Measurements from ENCODE around the gene GDI1.
"Not testable (repeated sequence)": the region's sequence is repeated elsewhere in the genome, so short reads cannot be mapped to it uniquely, and the experiment has no call there.

The GDI1 gene

GRCh38 chrX:154436983-154437752 is at the start of gene GDI1:
Gene GDI1, plus strand, starts transcription at chrX:154437154. Its CDS starts 101 bp downstream, at chrX:154437255.
- Histone ChIP-seq H3K4me1 (ENCODE audit: control insufficient read depth, insufficient read depth, low read length) (no peaks in the 10 kb centered on the region), H3K36me3 (ENCODE audit: control insufficient read depth, insufficient read depth, low read length) (peaks cover 25% of the 10 kb centered on the region), H3K9me3 (ENCODE audit: control insufficient read depth, insufficient read depth, low read length) (no peaks in the 10 kb centered on the region), H3K27me3 (ENCODE audit: control insufficient read depth, insufficient read depth, low read length) (no peaks in the 10 kb centered on the region), H3K4me3 (ENCODE audit: low read length) (peak within 1 kb of the TSS; percentile 97; the same call in 1 of the 2 replicates), H3K27ac (ENCODE audit: low read length) (no peak within 1 kb of the TSS)
- WGBS (ENCODE audit: insufficient coverage, insufficient read length), result no CpG with 5 or more reads among the region's 93 CpGs
- DNase-seq (ENCODE audit: low read depth, low spot score), result no peak

GRCh38 chrX:154388094-154388493 is 48.9 kb upstream of the GDI1 start:
- not testable (repeated sequence) for H3K4me1 ChIP-seq (ENCODE audit: control insufficient read depth, insufficient read depth, low read length); H3K9me3 ChIP-seq (ENCODE audit: control insufficient read depth, insufficient read depth, low read length); H3K36me3 ChIP-seq (ENCODE audit: control insufficient read depth, insufficient read depth, low read length); H3K27me3 ChIP-seq (ENCODE audit: control insufficient read depth, insufficient read depth, low read length); DNase-seq (ENCODE audit: low read depth, low spot score); H3K4me3 ChIP-seq (ENCODE audit: low read length); H3K27ac ChIP-seq (ENCODE audit: low read length)
- no CpG with 5 or more reads among the region's 20 CpGs for WGBS (ENCODE audit: insufficient coverage, insufficient read length)

- not testable (repeated sequence) for H3K27ac ChIP-seq (ENCODE audit: low read length); H3K4me3 ChIP-seq (ENCODE audit: low read length); H3K9me3 ChIP-seq (ENCODE audit: control insufficient read depth, insufficient read depth, low read length); H3K27me3 ChIP-seq (ENCODE audit: control insufficient read depth, insufficient read depth, low read length); H3K4me1 ChIP-seq (ENCODE audit: control insufficient read depth, insufficient read depth, low read length); H3K36me3 ChIP-seq (ENCODE audit: control insufficient read depth, insufficient read depth, low read length); DNase-seq (ENCODE audit: low read depth, low spot score)
- WGBS (ENCODE audit: insufficient coverage, insufficient read length), result no CpG with 5 or more reads among the region's 16 CpGs
These were observed 48.3 kb upstream of the GDI1 start for GRCh38 chrX:154388649-154389048.

GRCh38 chrX:154389812-154390747 is 46.9 kb upstream of the GDI1 start:
- not testable (repeated sequence) for H3K36me3 ChIP-seq (ENCODE audit: control insufficient read depth, insufficient read depth, low read length); H3K4me1 ChIP-seq (ENCODE audit: control insufficient read depth, insufficient read depth, low read length); H3K27ac ChIP-seq (ENCODE audit: low read length); H3K9me3 ChIP-seq (ENCODE audit: control insufficient read depth, insufficient read depth, low read length); DNase-seq (ENCODE audit: low read depth, low spot score); H3K27me3 ChIP-seq (ENCODE audit: control insufficient read depth, insufficient read depth, low read length); H3K4me3 ChIP-seq (ENCODE audit: low read length)
- WGBS (ENCODE audit: insufficient coverage, insufficient read length), result no CpG with 5 or more reads among the region's 121 CpGs

- H3K4me3 ChIP-seq (ENCODE audit: low read length); H3K4me1 ChIP-seq (ENCODE audit: control insufficient read depth, insufficient read depth, low read length); H3K27me3 ChIP-seq (ENCODE audit: control insufficient read depth, insufficient read depth, low read length); DNase-seq (ENCODE audit: low read depth, low spot score); H3K27ac ChIP-seq (ENCODE audit: low read length); H3K9me3 ChIP-seq (ENCODE audit: control insufficient read depth, insufficient read depth, low read length): not testable (repeated sequence)
- peaks cover 23% of the 10 kb centered on the region; the same call in 1 of the 2 replicates for H3K36me3 ChIP-seq (ENCODE audit: control insufficient read depth, insufficient read depth, low read length)
- WGBS (ENCODE audit: insufficient coverage, insufficient read length), result no CpG with 5 or more reads among the region's 17 CpGs
These were observed 40.6 kb upstream of the GDI1 start for GRCh38 chrX:154396363-154396762.

GRCh38 chrX:154396973-154397887 is 39.7 kb upstream of the GDI1 start:
- Histone ChIP-seq H3K27ac (ENCODE audit: low read length) (no peak overlapping the region), H3K27me3 (ENCODE audit: control insufficient read depth, insufficient read depth, low read length) (no peaks in the 10 kb centered on the region), H3K4me3 (ENCODE audit: low read length) (peak overlapping the region; percentile 55; the same call in 1 of the 2 replicates), H3K9me3 (ENCODE audit: control insufficient read depth, insufficient read depth, low read length) (no peaks in the 10 kb centered on the region), H3K4me1 (ENCODE audit: control insufficient read depth, insufficient read depth, low read length) (peaks cover 3% of the 10 kb centered on the region; the same call in 1 of the 2 replicates), H3K36me3 (ENCODE audit: control insufficient read depth, insufficient read depth, low read length) (peaks cover 23% of the 10 kb centered on the region; the same call in 1 of the 2 replicates)
- WGBS (ENCODE audit: insufficient coverage, insufficient read length), result no CpG with 5 or more reads among the region's 53 CpGs
- no peak for DNase-seq (ENCODE audit: low read depth, low spot score)

- Histone ChIP-seq H3K4me3 (ENCODE audit: low read length) (peak within 1 kb of the TSS; percentile 98), H3K4me1 (ENCODE audit: control insufficient read depth, insufficient read depth, low read length) (peaks cover 3% of the 10 kb centered on the region; the same call in 1 of the 2 replicates), H3K36me3 (ENCODE audit: control insufficient read depth, insufficient read depth, low read length) (peaks cover 23% of the 10 kb centered on the region; the same call in 1 of the 2 replicates), H3K27me3 (ENCODE audit: control insufficient read depth, insufficient read depth, low read length) (no peaks in the 10 kb centered on the region), H3K27ac (ENCODE audit: low read length) (no peak within 1 kb of the TSS), H3K9me3 (ENCODE audit: control insufficient read depth, insufficient read depth, low read length) (no peaks in the 10 kb centered on the region)
- DNase-seq (ENCODE audit: low read depth, low spot score), result no peak
- WGBS (ENCODE audit: insufficient coverage, insufficient read length), result no CpG with 5 or more reads among the region's 69 CpGs
These were observed 38.9 kb upstream of the GDI1 start, which contains the start of gene RPL10 for GRCh38 chrX:154397888-154398667. Gene RPL10, plus strand, starts transcription at chrX:154398377. Its CDS starts 143 bp downstream, at chrX:154398520.

GRCh38 chrX:154398668-154399526 is 38.1 kb upstream of the GDI1 start:
- Histone ChIP-seq H3K27ac (ENCODE audit: low read length) (no peak overlapping the region), H3K36me3 (ENCODE audit: control insufficient read depth, insufficient read depth, low read length) (peaks cover 23% of the 10 kb centered on the region; the same call in 1 of the 2 replicates), H3K9me3 (ENCODE audit: control insufficient read depth, insufficient read depth, low read length) (no peaks in the 10 kb centered on the region), H3K27me3 (ENCODE audit: control insufficient read depth, insufficient read depth, low read length) (no peaks in the 10 kb centered on the region), H3K4me3 (ENCODE audit: low read length) (peak overlapping the region; percentile 98), H3K4me1 (ENCODE audit: control insufficient read depth, insufficient read depth, low read length) (peaks cover 3% of the 10 kb centered on the region; the same call in 1 of the 2 replicates)
- DNase-seq (ENCODE audit: low read depth, low spot score), result no peak
- WGBS (ENCODE audit: insufficient coverage, insufficient read length), result no CpG with 5 or more reads among the region's 49 CpGs

All from iPS DF 6.9 (cell line).